Measurements from ENCODE around the gene PPP1R3F. TPM values are rescaled to one million over a fixed set of nuclear protein-coding genes. Genes with fewer than 3 reads are reported as not detected.

The PPP1R3F gene
- total RNA-seq, 1 donor from 2014 or later = 6.6 TPM

- Histone ChIP-seq H3K4me2 (ENCODE audit: low read length) (no peak overlapping the region), H4K20me1 (ENCODE audit: insufficient read depth, low read length) (no peaks in the 10 kb centered on the region), H3K27me3 (ENCODE audit: insufficient read depth, low read length) (no peaks in the 10 kb centered on the region), H3K27ac (ENCODE audit: low read depth, low read length) (no peak overlapping the region), H2AFZ (ENCODE audit: low read depth, low read length) (no peak overlapping the region), H3K9me3 (ENCODE audit: insufficient read depth, low read depth, low read length) (no peaks in the 10 kb centered on the region), H3K4me1 (ENCODE audit: insufficient read depth, low read length) (no peaks in the 10 kb centered on the region), H3K36me3 (ENCODE audit: insufficient read depth, low read length) (no peaks in the 10 kb centered on the region), H3K4me3 (ENCODE audit: insufficient read depth, low read depth, low read length) (no peak overlapping the region), H3K9ac (ENCODE audit: low read length) (no peak overlapping the region), H3K79me2 (ENCODE audit: insufficient read depth, low read length) (no peaks in the 10 kb centered on the region)
- no peaks in the 10 kb centered on the region for H3K27me3 Mint-ChIP-seq (ENCODE audit: low read depth, unreplicated experiment)
- DNase-seq (ENCODE audit: low read depth) (no peak), FAIRE-seq (no peak)
- H3K27ac Mint-ChIP-seq (ENCODE audit: unreplicated experiment) = no peak overlapping the region
- H3K36me3 Mint-ChIP-seq (ENCODE audit: low read depth, unreplicated experiment) = peaks cover 6% of the 10 kb centered on the region
- no peak for TF ChIP-seq EZH2 (IDR thresholded peaks at IDR 0.05; ENCODE audit: insufficient read depth, low read length)
- TF ChIP-seq, protein P1, sequence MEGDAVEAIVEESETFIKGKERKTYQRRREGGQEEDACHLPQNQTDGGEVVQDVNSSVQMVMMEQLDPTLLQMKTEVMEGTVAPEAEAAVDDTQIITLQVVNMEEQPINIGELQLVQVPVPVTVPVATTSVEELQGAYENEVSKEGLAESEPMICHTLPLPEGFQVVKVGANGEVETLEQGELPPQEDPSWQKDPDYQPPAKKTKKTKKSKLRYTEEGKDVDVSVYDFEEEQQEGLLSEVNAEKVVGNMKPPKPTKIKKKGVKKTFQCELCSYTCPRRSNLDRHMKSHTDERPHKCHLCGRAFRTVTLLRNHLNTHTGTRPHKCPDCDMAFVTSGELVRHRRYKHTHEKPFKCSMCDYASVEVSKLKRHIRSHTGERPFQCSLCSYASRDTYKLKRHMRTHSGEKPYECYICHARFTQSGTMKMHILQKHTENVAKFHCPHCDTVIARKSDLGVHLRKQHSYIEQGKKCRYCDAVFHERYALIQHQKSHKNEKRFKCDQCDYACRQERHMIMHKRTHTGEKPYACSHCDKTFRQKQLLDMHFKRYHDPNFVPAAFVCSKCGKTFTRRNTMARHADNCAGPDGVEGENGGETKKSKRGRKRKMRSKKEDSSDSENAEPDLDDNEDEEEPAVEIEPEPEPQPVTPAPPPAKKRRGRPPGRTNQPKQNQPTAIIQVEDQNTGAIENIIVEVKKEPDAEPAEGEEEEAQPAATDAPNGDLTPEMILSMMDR (IDR thresholded peaks at IDR 0.05; ENCODE audit: insufficient read depth, low read depth, low read length) = no peak
- H3K4me1 Mint-ChIP-seq (ENCODE audit: low read depth, unreplicated experiment) = no peaks in the 10 kb centered on the region
- H3K9me3 Mint-ChIP-seq (ENCODE audit: unreplicated experiment) = no peaks in the 10 kb centered on the region
- no peak overlapping the region for H3K4me3 Mint-ChIP-seq (ENCODE audit: unreplicated experiment)
These were observed 21.4 kb upstream of the PPP1R3F start for GRCh38 chrX:49247916-49248811.

DNA sequence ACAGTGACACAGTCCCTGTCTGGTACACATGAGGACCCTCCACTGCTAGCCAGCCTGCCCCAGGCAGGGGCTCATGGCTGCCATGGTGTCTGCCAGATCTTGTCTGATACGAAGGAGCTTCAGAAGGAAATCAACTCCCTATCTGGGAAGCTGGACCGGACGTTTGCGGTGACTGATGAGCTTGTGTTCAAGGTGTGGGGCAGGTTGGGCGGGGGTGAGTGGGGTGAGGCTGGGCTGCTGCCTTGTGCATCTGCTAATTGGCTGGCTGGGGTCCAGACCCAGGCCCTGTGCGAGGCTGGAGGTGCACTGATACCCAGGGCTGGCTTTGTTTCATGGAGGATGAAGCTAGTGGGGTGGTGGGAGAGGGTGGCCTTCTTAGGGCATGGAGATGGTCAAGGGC lies 20.5 kb upstream of the PPP1R3F start:
- DNase-seq (ENCODE audit: low read depth) (no peak), FAIRE-seq (no peak)
- Histone ChIP-seq H3K4me2 (ENCODE audit: low read length) (no peak overlapping the region), H4K20me1 (ENCODE audit: insufficient read depth, low read length) (no peaks in the 10 kb centered on the region), H3K27ac (ENCODE audit: low read depth, low read length) (no peak overlapping the region), H3K4me3 (ENCODE audit: insufficient read depth, low read depth, low read length) (no peak overlapping the region), H3K27me3 (ENCODE audit: insufficient read depth, low read length) (no peaks in the 10 kb centered on the region), H3K4me1 (ENCODE audit: insufficient read depth, low read length) (no peaks in the 10 kb centered on the region), H3K36me3 (ENCODE audit: insufficient read depth, low read length) (no peaks in the 10 kb centered on the region), H3K9me3 (ENCODE audit: insufficient read depth, low read depth, low read length) (no peaks in the 10 kb centered on the region), H3K79me2 (ENCODE audit: insufficient read depth, low read length) (no peaks in the 10 kb centered on the region), H2AFZ (ENCODE audit: low read depth, low read length) (no peak overlapping the region), H3K9ac (ENCODE audit: low read length) (no peak overlapping the region)
- no peaks in the 10 kb centered on the region for H3K27me3 Mint-ChIP-seq (ENCODE audit: low read depth, unreplicated experiment)
- no peaks in the 10 kb centered on the region for H3K9me3 Mint-ChIP-seq (ENCODE audit: unreplicated experiment)
- no peak overlapping the region for H3K4me3 Mint-ChIP-seq (ENCODE audit: unreplicated experiment)
- TF ChIP-seq, protein P1 (IDR thresholded peaks at IDR 0.05; ENCODE audit: insufficient read depth, low read depth, low read length) = no peak
- no peak for TF ChIP-seq EZH2 (IDR thresholded peaks at IDR 0.05; ENCODE audit: insufficient read depth, low read length)
- no peak overlapping the region for H3K27ac Mint-ChIP-seq (ENCODE audit: unreplicated experiment)
- H3K36me3 Mint-ChIP-seq (ENCODE audit: low read depth, unreplicated experiment) = peaks cover 6% of the 10 kb centered on the region
- no peaks in the 10 kb centered on the region for H3K4me1 Mint-ChIP-seq (ENCODE audit: low read depth, unreplicated experiment)

DNA sequence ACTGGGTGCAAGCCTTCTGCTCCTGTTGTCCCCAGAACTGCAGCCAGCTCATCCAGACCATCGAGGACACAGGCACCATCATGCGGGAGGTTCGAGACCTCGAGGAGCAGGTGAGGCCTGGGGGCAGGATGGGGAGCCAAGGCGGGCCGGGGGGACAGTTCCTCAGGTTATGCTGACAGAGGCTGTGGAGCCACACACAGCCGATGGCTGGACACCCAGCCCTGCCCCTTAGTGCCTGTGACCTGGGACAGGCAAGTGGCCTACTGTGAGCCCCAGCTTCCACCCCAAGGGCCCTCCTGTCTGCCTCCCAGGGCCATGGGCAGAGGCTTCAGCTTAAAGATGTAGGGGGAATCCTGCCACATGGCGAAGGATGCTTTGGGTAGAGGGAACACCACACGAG lies 20.0 kb upstream of the PPP1R3F start:
- Histone ChIP-seq H3K4me1 (ENCODE audit: insufficient read depth, low read length) (no peaks in the 10 kb centered on the region), H3K36me3 (ENCODE audit: insufficient read depth, low read length) (no peaks in the 10 kb centered on the region), H3K27me3 (ENCODE audit: insufficient read depth, low read length) (no peaks in the 10 kb centered on the region), H2AFZ (ENCODE audit: low read depth, low read length) (no peak overlapping the region), H3K27ac (ENCODE audit: low read depth, low read length) (no peak overlapping the region), H4K20me1 (ENCODE audit: insufficient read depth, low read length) (no peaks in the 10 kb centered on the region), H3K9ac (ENCODE audit: low read length) (no peak overlapping the region), H3K4me2 (ENCODE audit: low read length) (no peak overlapping the region), H3K9me3 (ENCODE audit: insufficient read depth, low read depth, low read length) (no peaks in the 10 kb centered on the region), H3K79me2 (ENCODE audit: insufficient read depth, low read length) (no peaks in the 10 kb centered on the region), H3K4me3 (ENCODE audit: insufficient read depth, low read depth, low read length) (no peak overlapping the region)
- FAIRE-seq (no peak), DNase-seq (ENCODE audit: low read depth) (no peak)
- Mint-ChIP-seq H3K9me3 (ENCODE audit: unreplicated experiment) (no peaks in the 10 kb centered on the region), H3K36me3 (ENCODE audit: low read depth, unreplicated experiment) (peaks cover 6% of the 10 kb centered on the region), H3K27ac (ENCODE audit: unreplicated experiment) (no peak overlapping the region), H3K4me1 (ENCODE audit: low read depth, unreplicated experiment) (no peaks in the 10 kb centered on the region), H3K4me3 (ENCODE audit: unreplicated experiment) (no peak overlapping the region), H3K27me3 (ENCODE audit: low read depth, unreplicated experiment) (no peaks in the 10 kb centered on the region)
- TF ChIP-seq, protein P1 (IDR thresholded peaks at IDR 0.05; ENCODE audit: insufficient read depth, low read depth, low read length) = no peak
- no peak for TF ChIP-seq EZH2 (IDR thresholded peaks at IDR 0.05; ENCODE audit: insufficient read depth, low read length)
